ENCODE data around the gene TCFL5.

The TCFL5 gene

GRCh38 chr20:62884556-62884955 is 22.9 kb upstream of the TCFL5 start:
- CTCF ChIA-PET, result interaction anchor here (0.6 to 1.6 kb wide), 3 partner anchors 9 to 37 kb away, joined by 4 read pairs; no protein-coding TSS in a partner anchor

DNA sequence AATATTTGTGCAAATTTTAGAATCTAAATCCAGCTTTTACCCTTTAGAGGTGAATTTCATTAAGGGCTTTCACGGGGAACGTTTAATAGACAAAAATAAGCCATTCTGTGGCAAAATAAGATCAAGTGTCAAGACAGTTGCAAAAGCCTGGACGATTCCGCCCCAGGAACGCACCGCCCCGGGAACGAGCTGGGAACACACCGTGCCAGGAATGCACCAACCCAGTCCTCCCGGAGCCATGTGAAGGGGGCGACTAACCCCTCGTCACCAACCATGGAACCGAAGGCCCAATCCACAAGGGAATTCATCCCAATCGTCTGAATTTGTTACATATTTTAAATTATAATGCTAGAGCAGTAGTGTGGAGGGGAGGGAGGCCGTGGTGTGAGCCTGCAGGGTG is 20.8 kb upstream of the TCFL5 start:
- no peak overlapping the region for H3K27ac ChIP-seq
- TF ChIP-seq, protein P1, sequence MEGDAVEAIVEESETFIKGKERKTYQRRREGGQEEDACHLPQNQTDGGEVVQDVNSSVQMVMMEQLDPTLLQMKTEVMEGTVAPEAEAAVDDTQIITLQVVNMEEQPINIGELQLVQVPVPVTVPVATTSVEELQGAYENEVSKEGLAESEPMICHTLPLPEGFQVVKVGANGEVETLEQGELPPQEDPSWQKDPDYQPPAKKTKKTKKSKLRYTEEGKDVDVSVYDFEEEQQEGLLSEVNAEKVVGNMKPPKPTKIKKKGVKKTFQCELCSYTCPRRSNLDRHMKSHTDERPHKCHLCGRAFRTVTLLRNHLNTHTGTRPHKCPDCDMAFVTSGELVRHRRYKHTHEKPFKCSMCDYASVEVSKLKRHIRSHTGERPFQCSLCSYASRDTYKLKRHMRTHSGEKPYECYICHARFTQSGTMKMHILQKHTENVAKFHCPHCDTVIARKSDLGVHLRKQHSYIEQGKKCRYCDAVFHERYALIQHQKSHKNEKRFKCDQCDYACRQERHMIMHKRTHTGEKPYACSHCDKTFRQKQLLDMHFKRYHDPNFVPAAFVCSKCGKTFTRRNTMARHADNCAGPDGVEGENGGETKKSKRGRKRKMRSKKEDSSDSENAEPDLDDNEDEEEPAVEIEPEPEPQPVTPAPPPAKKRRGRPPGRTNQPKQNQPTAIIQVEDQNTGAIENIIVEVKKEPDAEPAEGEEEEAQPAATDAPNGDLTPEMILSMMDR (conservative IDR thresholded peaks at IDR 0.05; ENCODE audit: low read depth), result no peak
- CTCF ChIA-PET, result interaction anchor here (0.6 kb wide), 1 partner anchor 74 kb away, joined by 6 read pairs; no protein-coding TSS in a partner anchor
- POLR2A ChIA-PET (ENCODE audit: low non-redundant PET), result no interaction called here
- DNase-seq (ENCODE audit: low spot score), result no peak

More at GRCh38 chr20:62884556-62884955, 22.9 kb upstream of the TCFL5 start:
- no peak for DNase-seq (ENCODE audit: low spot score)
- TF ChIP-seq, protein P1 (conservative IDR thresholded peaks at IDR 0.05; ENCODE audit: low read depth), result no peak
- peak overlapping the region; percentile 10 for H3K27ac ChIP-seq
- POLR2A ChIA-PET (ENCODE audit: low non-redundant PET), result interaction anchor here (0.6 kb wide), 1 partner anchor 155 kb away, joined by 6 read pairs; no protein-coding TSS in a partner anchor

DNA sequence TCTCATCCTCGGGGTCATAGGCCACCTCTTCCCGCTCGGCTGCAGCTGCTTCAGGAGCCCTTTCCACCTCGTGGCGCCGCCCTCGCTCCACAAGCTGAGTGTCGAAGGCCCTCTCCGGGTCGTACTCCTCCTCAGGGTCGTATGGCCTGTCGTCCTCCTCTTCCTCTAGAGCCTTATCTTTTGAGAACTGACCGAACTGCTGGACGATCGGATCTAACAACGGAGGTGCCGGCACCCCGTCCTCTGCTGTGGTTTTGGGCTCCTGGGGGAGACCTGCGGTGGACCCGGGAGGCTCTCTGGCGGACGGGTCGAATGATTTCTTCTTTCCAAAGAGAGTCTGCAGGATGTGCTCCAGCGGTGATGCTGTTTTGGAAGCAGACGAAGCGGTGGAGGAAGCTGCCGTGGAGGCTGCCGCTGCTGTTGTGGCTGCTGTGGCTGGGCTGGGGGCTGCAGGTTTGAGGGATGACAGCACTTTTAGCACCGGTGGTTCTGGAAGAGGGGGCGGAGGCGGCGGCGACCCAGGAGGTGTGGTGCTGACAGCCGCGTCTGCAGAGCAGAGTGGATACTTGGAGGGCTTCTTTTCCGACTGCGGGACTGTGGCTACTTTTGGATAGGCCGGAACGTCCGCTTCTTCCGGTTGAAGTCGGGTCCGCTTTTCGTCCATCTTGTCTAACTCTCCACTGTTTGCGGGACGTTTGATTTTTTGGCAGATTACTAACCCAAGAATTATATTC is 20.2 kb upstream of the TCFL5 start:
- ChIA-PET POLR2A (ENCODE audit: low non-redundant PET) (no interaction called here), CTCF (interaction anchor here (0.6 kb wide), 1 partner anchor 74 kb away, joined by 6 read pairs; no protein-coding TSS in a partner anchor)
- no peak overlapping the region for H3K27ac ChIP-seq
- DNase-seq (ENCODE audit: low spot score), result no peak
- TF ChIP-seq, protein P1 (conservative IDR thresholded peaks at IDR 0.05; ENCODE audit: low read depth), result no peak

DNA sequence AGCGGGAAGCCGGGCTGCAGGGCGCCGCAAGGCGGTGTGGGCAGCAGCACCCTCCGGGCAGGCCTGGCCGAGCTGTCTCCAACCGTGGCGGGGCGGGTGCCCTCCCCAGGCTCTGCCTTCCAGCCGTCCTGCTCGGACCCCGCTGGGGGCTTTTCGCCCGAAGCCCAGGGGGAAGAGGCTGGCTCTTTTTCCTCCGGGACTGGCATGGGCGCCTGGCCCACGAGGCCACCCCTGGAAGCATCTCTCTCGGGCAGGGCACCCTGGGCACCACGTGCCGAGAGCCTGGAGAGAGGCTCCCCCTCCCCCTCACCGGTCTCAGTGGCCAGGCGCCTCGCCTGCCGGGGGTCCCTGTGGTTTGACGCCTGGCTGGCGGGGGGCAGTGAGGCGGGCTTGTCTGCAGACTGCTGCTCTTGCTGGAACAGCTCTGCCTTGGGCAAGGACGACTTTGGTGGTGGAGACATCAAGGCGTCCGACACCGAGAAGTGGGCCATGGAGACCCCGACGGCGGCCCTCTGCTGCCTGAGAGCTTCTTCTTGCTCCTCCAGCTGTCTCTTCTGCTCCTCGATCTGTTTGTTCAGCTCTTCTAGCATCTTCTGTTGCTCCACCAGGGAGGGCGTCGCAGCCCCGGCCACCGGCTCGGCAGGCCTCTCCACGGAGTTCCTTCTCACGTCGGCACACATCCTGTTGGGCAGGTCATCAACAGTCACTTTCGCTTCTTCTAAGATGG is 19.5 kb upstream of the TCFL5 start:
- CTCF ChIA-PET, result no interaction called here
- no peak for DNase-seq (ENCODE audit: low spot score)
- H3K27ac ChIP-seq, result no peak overlapping the region
- TF ChIP-seq, protein P1 (conservative IDR thresholded peaks at IDR 0.05; ENCODE audit: low read depth), result no peak
- POLR2A ChIA-PET (ENCODE audit: low non-redundant PET), result no interaction called here

GRCh38 chr20:62880147-62880934 is 18.7 kb upstream of the TCFL5 start:
- H3K27ac ChIP-seq, result no peak overlapping the region
- DNase-seq (ENCODE audit: low spot score), result no peak
- ChIA-PET CTCF (no interaction called here), POLR2A (ENCODE audit: low non-redundant PET) (no interaction called here)
- TF ChIP-seq, protein P1 (conservative IDR thresholded peaks at IDR 0.05; ENCODE audit: low read depth), result no peak

Data from RWPE1 (cell line).